Calu3 (cell line): ENCODE measurements around the gene PAK5. TPM values are rescaled to one million over a fixed set of nuclear protein-coding genes. Genes with fewer than 3 reads are reported as not detected.

Experiments
- BruUV-seq: library from RNA; stranded (reverse); fragments of 400-500 nt; replicated peaks from 2 replicates; lab custom pipeline; 2021; lab: Mats Ljungman, UMichigan
- CTCF ChIA-PET: fragments of 300-600 bp; sonication (Branson Sonifier 250); formaldehyde crosslinking; loops from one replicate; lab custom pipeline; 2022; ENCODE audit warnings: antibody characterized with exemption; lab: Charles Lee
- DNase-seq: peaks from one replicate; pipeline ENCODE4 v3.0.0; 2022
- H3K27ac Mint-ChIP-seq: one replicate; pipeline ENCODE4 v1.8.0; 2022; ENCODE audit warnings: mixed read lengths; ENCODE audit not compliant: unreplicated experiment
- H3K27me3 Mint-ChIP-seq: one replicate; pipeline ENCODE4 v1.8.0; 2022; ENCODE audit warnings: mixed read lengths; ENCODE audit not compliant: unreplicated experiment
- H3K36me3 Mint-ChIP-seq: one replicate; pipeline ENCODE4 v1.8.0; 2022; ENCODE audit warnings: mild to moderate bottlenecking, moderate library complexity, mixed read lengths; ENCODE audit not compliant: insufficient read depth, unreplicated experiment
- H3K4me1 Mint-ChIP-seq: one replicate; pipeline ENCODE4 v1.8.0; 2022; ENCODE audit warnings: mild to moderate bottlenecking, low read depth, mixed read lengths; ENCODE audit not compliant: unreplicated experiment
- H3K4me3 Mint-ChIP-seq: one replicate; pipeline ENCODE4 v1.8.0; 2022; ENCODE audit warnings: mild to moderate bottlenecking, low read depth, moderate library complexity, mixed read lengths; ENCODE audit not compliant: unreplicated experiment
- H3K9me3 Mint-ChIP-seq: one replicate; pipeline ENCODE4 v1.8.0; 2022; ENCODE audit warnings: low read depth, mixed read lengths; ENCODE audit not compliant: unreplicated experiment
- CTCF ChIP-seq: fragments of 200-600 bp; IDR thresholded peaks from one replicate; pipeline ENCODE4 v1.8.0; 2022; ENCODE audit warnings: antibody characterized with exemption; ENCODE audit not compliant: unreplicated experiment
- intact Hi-C: fragments of 100-400 bp; cut with micrococcal nuclease; formaldehyde crosslinking; loops from one replicate; pipeline ENCODE4 v1.10.0; 2022; ENCODE audit not compliant: unreplicated experiment
- total RNA-seq: library from RNA; stranded (reverse); gene quantifications from 2 replicates; pipeline ENCODE4 v1.2.3, GENCODE V29; 2022

Gene PAK5
- total RNA-seq, 1 experiment from 2014 or later: not detected

- TF ChIP-seq CTCF: no peak
- no TSS peak for BruUV-seq
- no peak overlapping the region for H3K4me3 Mint-ChIP-seq
- H3K27ac Mint-ChIP-seq: no peak overlapping the region
- no peaks in the 10 kb centered on the region for H3K27me3 Mint-ChIP-seq
- no peaks in the 10 kb centered on the region for H3K4me1 Mint-ChIP-seq
- intact Hi-C loops: loop anchor here (5.0 kb wide), 3 partner anchors 476 to 1926 kb away; no protein-coding TSS in a partner anchor
- CTCF ChIA-PET: interaction anchor here (1.0 to 2.8 kb wide), 9 partner anchors 208 to 602 kb away, joined by 3 to 25 read pairs (median 4); partner anchors contain the start of gene SNAP25
- DNase-seq: no peak
- no peaks in the 10 kb centered on the region for H3K9me3 Mint-ChIP-seq
- no peaks in the 10 kb centered on the region for H3K36me3 Mint-ChIP-seq
These were observed 222.4 kb downstream of the PAK5 start for GRCh38 chr20:9616455-9616805.

GRCh38 chr20:9615766-9616454 lies 223.0 kb downstream of the PAK5 start:
- H3K27me3 Mint-ChIP-seq: no peaks in the 10 kb centered on the region

GRCh38 chr20:9615118-9615517 lies 223.8 kb downstream of the PAK5 start:
- Mint-ChIP-seq H3K27ac (no peak overlapping the region), H3K4me3 (no peak overlapping the region), H3K27me3 (no peaks in the 10 kb centered on the region), H3K4me1 (no peaks in the 10 kb centered on the region), H3K36me3 (no peaks in the 10 kb centered on the region), H3K9me3 (no peaks in the 10 kb centered on the region)
- TF ChIP-seq CTCF: no peak
- CTCF ChIA-PET: no interaction called here
- BruUV-seq: no TSS peak
- intact Hi-C loops: loop anchor here (5.0 kb wide), 3 partner anchors 477 to 1927 kb away; no protein-coding TSS in a partner anchor
- no peak for DNase-seq

More at GRCh38 chr20:9615766-9616454, 223.0 kb downstream of the PAK5 start:
- H3K4me3 Mint-ChIP-seq: no peak overlapping the region
- no peaks in the 10 kb centered on the region for H3K4me1 Mint-ChIP-seq
- no TSS peak for BruUV-seq
- H3K9me3 Mint-ChIP-seq: no peaks in the 10 kb centered on the region
- no peaks in the 10 kb centered on the region for H3K36me3 Mint-ChIP-seq
- no peak for TF ChIP-seq CTCF
- CTCF ChIA-PET: no interaction called here
- intact Hi-C loops: loop anchor here (5.0 kb wide), 3 partner anchors 476 to 1926 kb away; no protein-coding TSS in a partner anchor
- no peak overlapping the region for H3K27ac Mint-ChIP-seq
- no peak for DNase-seq

- no peaks in the 10 kb centered on the region for H3K36me3 Mint-ChIP-seq
- CTCF ChIA-PET: no interaction called here
- H3K9me3 Mint-ChIP-seq: no peaks in the 10 kb centered on the region
- no peak for TF ChIP-seq CTCF
- DNase-seq: no peak
- no peak overlapping the region for H3K27ac Mint-ChIP-seq
- intact Hi-C loops: no loop called here
- H3K27me3 Mint-ChIP-seq: no peaks in the 10 kb centered on the region
- no peaks in the 10 kb centered on the region for H3K4me1 Mint-ChIP-seq
- H3K4me3 Mint-ChIP-seq: no peak overlapping the region
- no TSS peak for BruUV-seq
These were observed 225.0 kb downstream of the PAK5 start for GRCh38 chr20:9613871-9614270.
